Measurements from ENCODE around the gene IL1RAPL1.

IL1RAPL1 gene

DNA sequence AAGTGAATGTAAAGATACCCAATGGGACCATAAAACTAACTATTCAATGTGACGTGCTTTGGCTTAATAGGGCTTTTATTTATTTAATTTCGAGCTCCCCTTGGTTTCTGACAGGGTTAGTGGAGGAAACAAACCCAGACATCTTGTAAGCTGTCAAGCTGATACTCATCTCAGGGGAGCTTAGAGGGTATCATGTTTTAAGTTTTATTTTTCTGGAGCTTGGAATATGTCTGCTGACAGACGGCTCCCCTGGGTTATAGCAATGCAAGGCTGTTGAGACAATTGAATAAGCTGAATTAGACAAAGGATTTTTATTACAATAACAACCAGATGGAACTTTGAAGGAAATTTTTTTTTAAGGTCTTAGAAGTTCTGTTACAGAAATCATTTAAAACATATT lies 456.5 kb downstream of the IL1RAPL1 start:
- TF ChIP-seq, protein P1, sequence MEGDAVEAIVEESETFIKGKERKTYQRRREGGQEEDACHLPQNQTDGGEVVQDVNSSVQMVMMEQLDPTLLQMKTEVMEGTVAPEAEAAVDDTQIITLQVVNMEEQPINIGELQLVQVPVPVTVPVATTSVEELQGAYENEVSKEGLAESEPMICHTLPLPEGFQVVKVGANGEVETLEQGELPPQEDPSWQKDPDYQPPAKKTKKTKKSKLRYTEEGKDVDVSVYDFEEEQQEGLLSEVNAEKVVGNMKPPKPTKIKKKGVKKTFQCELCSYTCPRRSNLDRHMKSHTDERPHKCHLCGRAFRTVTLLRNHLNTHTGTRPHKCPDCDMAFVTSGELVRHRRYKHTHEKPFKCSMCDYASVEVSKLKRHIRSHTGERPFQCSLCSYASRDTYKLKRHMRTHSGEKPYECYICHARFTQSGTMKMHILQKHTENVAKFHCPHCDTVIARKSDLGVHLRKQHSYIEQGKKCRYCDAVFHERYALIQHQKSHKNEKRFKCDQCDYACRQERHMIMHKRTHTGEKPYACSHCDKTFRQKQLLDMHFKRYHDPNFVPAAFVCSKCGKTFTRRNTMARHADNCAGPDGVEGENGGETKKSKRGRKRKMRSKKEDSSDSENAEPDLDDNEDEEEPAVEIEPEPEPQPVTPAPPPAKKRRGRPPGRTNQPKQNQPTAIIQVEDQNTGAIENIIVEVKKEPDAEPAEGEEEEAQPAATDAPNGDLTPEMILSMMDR (IDR thresholded peaks at IDR 0.05; ENCODE audit: low read depth, low read length, missing control alignments) = no peak
- Histone ChIP-seq H3K27me3 (replicated peaks) (no peaks in the 10 kb centered on the region), H3K4me3 (ENCODE audit: low read depth, low read length) (no peak overlapping the region), H3K36me3 (replicated peaks) (no peaks in the 10 kb centered on the region), H3K27ac (no peak overlapping the region)
- in situ Hi-C loops (cut with HindIII; ENCODE audit: low pct_ligation_motif_present, low sequenced_read_pairs) = no loop called here
- DNase-seq = no peak

DNA sequence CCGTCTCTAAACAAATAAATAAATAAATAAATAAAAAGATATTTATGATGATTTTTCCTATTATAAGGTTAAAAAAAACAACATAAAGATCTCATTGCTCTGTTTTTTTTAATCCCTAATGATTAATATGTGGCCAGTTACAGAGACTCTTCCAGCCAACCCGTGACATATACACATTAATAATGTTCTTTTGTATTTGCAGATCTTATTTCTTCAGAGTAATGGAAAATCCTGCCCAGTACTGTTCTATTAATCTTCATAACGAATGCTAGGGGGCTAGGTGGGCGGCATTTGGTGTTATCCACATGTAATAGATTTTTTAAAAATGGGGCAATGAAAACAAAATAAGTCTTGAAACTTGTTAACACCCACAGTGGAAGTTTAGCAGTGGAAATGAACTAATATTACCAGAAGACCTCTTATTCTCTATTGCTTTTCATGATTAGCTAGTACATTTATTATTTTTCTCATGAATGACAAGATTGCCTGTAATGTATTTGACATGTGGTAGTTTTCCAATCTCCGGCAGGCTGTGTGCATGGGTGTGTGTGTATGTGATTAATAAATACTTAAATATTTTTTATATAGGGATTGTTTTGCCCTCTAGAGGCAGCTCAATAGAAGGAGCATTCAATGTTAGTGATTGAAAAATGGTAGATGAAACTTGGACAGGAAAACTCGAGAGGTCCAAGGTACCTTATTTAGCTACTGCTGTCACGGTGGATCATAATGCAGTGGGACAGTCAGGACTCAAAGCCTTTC lies 457.4 kb downstream of the IL1RAPL1 start:
- Histone ChIP-seq H3K27ac (no peak overlapping the region), H3K27me3 (replicated peaks) (no peaks in the 10 kb centered on the region), H3K4me3 (ENCODE audit: low read depth, low read length) (no peak overlapping the region), H3K36me3 (replicated peaks) (no peaks in the 10 kb centered on the region)
- no peak for DNase-seq
- TF ChIP-seq, protein P1 (IDR thresholded peaks at IDR 0.05; ENCODE audit: low read depth, low read length, missing control alignments) = peak; percentile 42
- in situ Hi-C loops (cut with HindIII; ENCODE audit: low pct_ligation_motif_present, low sequenced_read_pairs) = no loop called here

DNA sequence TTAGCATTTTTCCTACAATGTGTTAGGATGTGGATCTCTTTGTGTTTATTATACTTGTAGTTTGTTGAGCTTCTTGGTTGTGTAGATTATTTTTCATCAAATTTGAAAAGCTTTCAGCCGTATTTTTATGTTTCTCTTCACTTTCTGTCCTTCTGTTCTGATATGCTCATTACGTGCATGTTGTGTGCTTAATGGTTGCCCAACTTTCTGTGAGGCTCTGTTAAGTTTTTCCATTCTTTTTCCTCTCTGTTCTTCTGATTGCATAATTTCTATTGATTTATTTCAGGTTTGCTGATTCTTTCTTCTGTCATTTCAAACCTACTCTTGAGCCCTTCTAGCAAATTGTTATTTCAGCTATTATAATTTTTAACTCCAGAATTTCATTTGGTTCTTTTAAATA lies 478.2 kb downstream of the IL1RAPL1 start:
- Histone ChIP-seq H3K27me3 (replicated peaks) (no peaks in the 10 kb centered on the region), H3K27ac (no peak overlapping the region), H3K36me3 (replicated peaks) (no peaks in the 10 kb centered on the region), H3K4me3 (ENCODE audit: low read depth, low read length) (no peak overlapping the region)
- in situ Hi-C loops (cut with HindIII; ENCODE audit: low pct_ligation_motif_present, low sequenced_read_pairs) = no loop called here
- DNase-seq = no peak
- TF ChIP-seq, protein P1 (IDR thresholded peaks at IDR 0.05; ENCODE audit: low read depth, low read length, missing control alignments) = no peak

DNA sequence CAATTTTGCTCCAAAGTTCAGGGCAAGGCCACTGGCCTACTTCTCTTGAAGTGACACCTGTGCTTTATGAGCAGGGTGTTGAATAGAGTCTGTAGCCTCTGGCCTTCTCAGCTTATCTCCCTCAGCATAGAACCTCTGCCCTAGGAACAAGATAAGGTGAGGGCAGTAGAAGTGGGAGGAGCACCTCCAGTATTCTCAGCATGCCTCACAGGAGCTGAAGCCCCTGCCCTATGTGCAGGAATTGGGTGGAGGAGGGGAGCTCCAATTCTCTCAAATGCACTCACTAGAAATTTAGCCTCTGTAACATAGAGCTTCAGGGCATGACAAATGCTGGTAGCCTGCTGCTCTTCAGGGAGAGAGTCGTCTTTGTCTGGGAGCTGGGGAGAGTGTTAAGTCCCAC lies 479.3 kb downstream of the IL1RAPL1 start:
- TF ChIP-seq, protein P1 (IDR thresholded peaks at IDR 0.05; ENCODE audit: low read depth, low read length, missing control alignments) = no peak
- Histone ChIP-seq H3K4me3 (ENCODE audit: low read depth, low read length) (no peak overlapping the region), H3K36me3 (replicated peaks) (no peaks in the 10 kb centered on the region), H3K27ac (no peak overlapping the region), H3K27me3 (replicated peaks) (no peaks in the 10 kb centered on the region)
- no peak for DNase-seq
- in situ Hi-C loops (cut with HindIII; ENCODE audit: low pct_ligation_motif_present, low sequenced_read_pairs) = no loop called here

DNA sequence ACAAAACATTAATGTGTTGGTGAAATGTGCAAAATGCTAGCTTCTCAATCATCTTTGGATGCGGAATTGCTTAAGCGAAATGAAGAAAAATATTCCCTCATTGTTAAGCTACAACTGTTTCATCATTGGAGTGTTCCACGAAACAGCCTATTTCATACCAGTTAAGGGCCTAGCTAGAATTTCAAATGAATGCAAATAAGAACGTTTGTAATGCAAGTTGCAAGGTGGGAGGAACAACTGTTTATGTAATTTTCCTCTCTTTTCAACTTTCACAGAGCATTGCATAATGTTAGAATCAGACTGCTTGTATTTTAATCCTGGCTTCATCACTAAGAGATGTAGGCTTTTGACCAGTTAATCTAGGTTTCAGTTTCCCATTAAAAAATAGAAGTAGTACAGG lies 480.1 kb downstream of the IL1RAPL1 start:
- no peaks in the 10 kb centered on the region for H3K36me3 ChIP-seq (replicated peaks)
- DNase-seq = no peak
- H3K27ac ChIP-seq = no peak overlapping the region
- H3K4me3 ChIP-seq (ENCODE audit: low read depth, low read length) = no peak overlapping the region
- TF ChIP-seq, protein P1 (IDR thresholded peaks at IDR 0.05; ENCODE audit: low read depth, low read length, missing control alignments) = no peak
- in situ Hi-C loops (cut with HindIII; ENCODE audit: low pct_ligation_motif_present, low sequenced_read_pairs) = no loop called here
- no peaks in the 10 kb centered on the region for H3K27me3 ChIP-seq (replicated peaks)

Measured in brain microvascular endothelial cell (primary cell).